Neural progenitor cell (in vitro differentiated cells): ENCODE measurements around the gene PLEKHG5. TPM values are rescaled to one million over a fixed set of nuclear protein-coding genes. Genes with fewer than 3 reads are reported as not detected.
A peak's percentile ranks its signal among the peaks of the same experiment; 100 is the strongest.

Experiments
- DNase-seq: peaks from one replicate; pipeline ENCODE4 v3.0.0-alpha.2; 2016; ENCODE audit warnings: low spot score
- H2AFZ ChIP-seq: fragments of 200-600 bp; sonication (generic); replicated peaks from 2 replicates; pipeline ENCODE4 v1.6.1; 2016; ENCODE audit warnings: antibody characterized with exemption
- H3F3A ChIP-seq: fragments of 200-600 bp; sonication (generic); 2 replicates; pipeline ENCODE4 v1.6.1; 2016; ENCODE audit warnings: antibody characterized with exemption, low read depth
- H3K27ac ChIP-seq: fragments of 200-600 bp; sonication (generic); 2 replicates; pipeline ENCODE4 v1.5.1; 2016; ENCODE audit warnings: mild to moderate bottlenecking
- H3K27me3 ChIP-seq: fragments of 200-600 bp; sonication (generic); 2 replicates; pipeline ENCODE4 v1.6.1; 2016; ENCODE audit warnings: mild to moderate bottlenecking, moderate library complexity
- H3K36me3 ChIP-seq: fragments of 200-600 bp; sonication (generic); 2 replicates; pipeline ENCODE4 v1.5.1; 2016
- H3K4me1 ChIP-seq: fragments of 200-600 bp; sonication (generic); 2 replicates; pipeline ENCODE4 v1.6.1; 2016; ENCODE audit warnings: mixed run types
- H3K4me2 ChIP-seq: fragments of 200-600 bp; sonication (generic); 2 replicates; pipeline ENCODE4 v1.6.1; 2016
- H3K4me3 ChIP-seq: fragments of 200-600 bp; sonication (generic); 2 replicates; pipeline ENCODE4 v1.5.1; 2016
- H3K79me2 ChIP-seq: fragments of 200-600 bp; sonication (generic); 2 replicates; pipeline ENCODE4 v1.6.1; 2016; ENCODE audit warnings: low read depth
- H3K9ac ChIP-seq: fragments of 200-600 bp; sonication (generic); 2 replicates; pipeline ENCODE4 v1.6.1; 2016
- H3K9me3 ChIP-seq: fragments of 200-600 bp; sonication (generic); 2 replicates; pipeline ENCODE4 v1.5.1; 2016; ENCODE audit warnings: low read depth
- H4K20me1 ChIP-seq: fragments of 200-600 bp; sonication (generic); 2 replicates; pipeline ENCODE4 v1.6.1; 2016; ENCODE audit warnings: low read depth
- H3K27ac Mint-ChIP-seq: 3 replicates; pipeline ENCODE4 v1.8.0; 2021; ENCODE audit warnings: mixed read lengths
- H3K27me3 Mint-ChIP-seq: 2 replicates; pipeline ENCODE4 v1.8.0; 2022; ENCODE audit warnings: low read depth, mild to moderate bottlenecking, inconsistent platforms, moderate library complexity, mixed read lengths; ENCODE audit not compliant: insufficient read depth
- H3K36me3 Mint-ChIP-seq: 3 replicates; pipeline ENCODE4 v1.8.0; 2021; ENCODE audit warnings: mixed read lengths
- H3K4me1 Mint-ChIP-seq: 3 replicates; pipeline ENCODE4 v1.8.0; 2021; ENCODE audit warnings: mixed read lengths
- H3K4me3 Mint-ChIP-seq: 3 replicates; pipeline ENCODE4 v1.8.0; 2021; ENCODE audit warnings: mild to moderate bottlenecking, moderate library complexity, mixed read lengths
- H3K9me3 Mint-ChIP-seq: 3 replicates; pipeline ENCODE4 v1.8.0; 2020; ENCODE audit warnings: mixed read lengths
- EZH2 ChIP-seq: fragments of 200-600 bp; sonication (generic); IDR thresholded peaks from 2 replicates; pipeline ENCODE4 v1.6.1; 2017; ENCODE audit warnings: antibody characterized with exemption, mild to moderate bottlenecking, moderate library complexity
- EZH2phosphoT487 ChIP-seq: fragments of 200-600 bp; sonication (generic); IDR thresholded peaks from 2 replicates; pipeline ENCODE4 v1.6.1; 2017; ENCODE audit warnings: antibody characterized with exemption
- total RNA-seq: library from RNA; depleted of rRNA; stranded (reverse); fragments of >200 nt; gene quantifications from 2 replicates; pipeline ENCODE4 v1.2.3, GENCODE V29; 2015; ENCODE audit warnings: low replicate concordance
- TF ChIP-seq, protein P1 (sequence below): fragments of 200-600 bp; sonication (generic); IDR thresholded peaks from 2 replicates; pipeline ENCODE4 v1.5.1; 2017; ENCODE audit warnings: antibody characterized with exemption, mild to moderate bottlenecking

PLEKHG5 gene
- total RNA-seq, 1 donor from 2014 or later: 7.4 TPM

DNA sequence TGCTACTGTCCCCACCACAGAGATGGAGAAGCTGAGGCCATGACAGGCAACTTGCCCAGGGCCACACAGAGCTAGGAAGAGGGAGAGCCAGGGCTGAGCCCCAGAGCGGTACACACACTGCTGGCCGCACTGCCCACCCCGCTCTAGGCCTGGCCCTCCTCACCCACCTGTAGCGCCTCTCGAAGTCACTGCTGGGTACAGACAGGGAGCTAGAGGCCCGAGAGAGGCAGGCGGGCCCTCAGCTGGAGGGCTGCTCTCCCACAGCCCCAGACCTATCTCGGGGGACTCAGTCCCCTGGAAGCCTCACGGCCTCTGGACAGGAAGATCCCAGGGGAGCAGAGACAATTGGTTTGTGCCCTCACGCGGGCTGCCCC is 17.3 kb upstream of the PLEKHG5 start:
- Histone ChIP-seq H3K27me3 (no peaks in the 10 kb centered on the region), H3K79me2 (no peaks in the 10 kb centered on the region), H3K9ac (no peak overlapping the region), H3K27ac (no peak overlapping the region), H2AFZ (no peak overlapping the region), H3K4me3 (no peak overlapping the region), H3K4me1 (peaks cover 12% of the 10 kb centered on the region), H3F3A (no peaks in the 10 kb centered on the region), H3K4me2 (no peak overlapping the region), H4K20me1 (no peaks in the 10 kb centered on the region), H3K36me3 (no peaks in the 10 kb centered on the region), H3K9me3 (no peaks in the 10 kb centered on the region)
- H3K27me3 Mint-ChIP-seq: peaks cover 3% of the 10 kb centered on the region
- peaks cover 22% of the 10 kb centered on the region for H3K4me1 Mint-ChIP-seq
- DNase-seq: no peak
- no peaks in the 10 kb centered on the region for H3K9me3 Mint-ChIP-seq
- TF ChIP-seq, protein P1, sequence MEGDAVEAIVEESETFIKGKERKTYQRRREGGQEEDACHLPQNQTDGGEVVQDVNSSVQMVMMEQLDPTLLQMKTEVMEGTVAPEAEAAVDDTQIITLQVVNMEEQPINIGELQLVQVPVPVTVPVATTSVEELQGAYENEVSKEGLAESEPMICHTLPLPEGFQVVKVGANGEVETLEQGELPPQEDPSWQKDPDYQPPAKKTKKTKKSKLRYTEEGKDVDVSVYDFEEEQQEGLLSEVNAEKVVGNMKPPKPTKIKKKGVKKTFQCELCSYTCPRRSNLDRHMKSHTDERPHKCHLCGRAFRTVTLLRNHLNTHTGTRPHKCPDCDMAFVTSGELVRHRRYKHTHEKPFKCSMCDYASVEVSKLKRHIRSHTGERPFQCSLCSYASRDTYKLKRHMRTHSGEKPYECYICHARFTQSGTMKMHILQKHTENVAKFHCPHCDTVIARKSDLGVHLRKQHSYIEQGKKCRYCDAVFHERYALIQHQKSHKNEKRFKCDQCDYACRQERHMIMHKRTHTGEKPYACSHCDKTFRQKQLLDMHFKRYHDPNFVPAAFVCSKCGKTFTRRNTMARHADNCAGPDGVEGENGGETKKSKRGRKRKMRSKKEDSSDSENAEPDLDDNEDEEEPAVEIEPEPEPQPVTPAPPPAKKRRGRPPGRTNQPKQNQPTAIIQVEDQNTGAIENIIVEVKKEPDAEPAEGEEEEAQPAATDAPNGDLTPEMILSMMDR: no peak
- TF ChIP-seq EZH2: no peak
- H3K36me3 Mint-ChIP-seq: no peaks in the 10 kb centered on the region
- H3K27ac Mint-ChIP-seq: peak overlapping the region; percentile 50
- no peak overlapping the region for H3K4me3 Mint-ChIP-seq

DNA sequence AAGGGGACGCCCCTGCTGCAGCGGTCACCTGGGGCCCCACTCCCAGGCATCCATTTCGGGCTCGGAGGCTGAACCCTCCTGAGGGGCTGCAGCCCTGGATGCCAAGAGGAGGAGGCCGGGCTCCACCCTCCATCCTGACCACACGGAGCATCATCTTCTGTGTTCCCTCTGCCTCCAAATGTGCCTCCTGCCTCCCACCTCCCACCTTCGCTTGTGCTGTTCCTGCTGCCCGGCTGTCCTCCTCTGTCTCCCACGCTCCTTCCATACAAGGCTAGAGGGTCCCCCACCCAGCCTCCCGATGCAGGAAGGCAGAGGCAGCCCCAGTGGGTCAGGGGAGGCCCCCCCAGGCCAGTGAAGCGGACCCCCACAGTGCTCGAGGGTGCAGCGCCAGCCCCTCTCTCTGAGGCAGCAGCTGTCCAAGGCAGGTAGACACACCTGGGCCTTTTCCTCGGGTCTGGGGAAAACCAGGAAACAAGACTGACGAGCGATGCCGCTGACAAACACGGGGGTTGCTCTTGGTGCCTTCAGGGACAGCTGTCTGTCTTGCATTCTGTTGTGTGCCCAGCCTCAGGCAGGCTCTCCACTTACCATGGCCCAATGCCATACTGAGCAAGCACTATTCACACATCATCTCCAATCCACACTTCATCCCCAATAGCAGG is 16.8 kb upstream of the PLEKHG5 start:
- Histone ChIP-seq H3K9ac (no peak overlapping the region), H2AFZ (no peak overlapping the region), H3K27me3 (no peaks in the 10 kb centered on the region), H3K36me3 (no peaks in the 10 kb centered on the region), H3K9me3 (no peaks in the 10 kb centered on the region), H3F3A (no peaks in the 10 kb centered on the region), H3K4me3 (no peak overlapping the region), H3K27ac (no peak overlapping the region), H3K4me1 (peaks cover 9% of the 10 kb centered on the region), H3K79me2 (no peaks in the 10 kb centered on the region), H3K4me2 (no peak overlapping the region), H4K20me1 (no peaks in the 10 kb centered on the region)
- Mint-ChIP-seq H3K4me1 (peaks cover 22% of the 10 kb centered on the region), H3K9me3 (no peaks in the 10 kb centered on the region), H3K27ac (peak overlapping the region; percentile 50), H3K4me3 (no peak overlapping the region), H3K27me3 (peaks cover 3% of the 10 kb centered on the region), H3K36me3 (no peaks in the 10 kb centered on the region)
- no peak for DNase-seq
- TF ChIP-seq, protein P1: no peak
- TF ChIP-seq EZH2 (no peak), EZH2phosphoT487 (no peak)

DNA sequence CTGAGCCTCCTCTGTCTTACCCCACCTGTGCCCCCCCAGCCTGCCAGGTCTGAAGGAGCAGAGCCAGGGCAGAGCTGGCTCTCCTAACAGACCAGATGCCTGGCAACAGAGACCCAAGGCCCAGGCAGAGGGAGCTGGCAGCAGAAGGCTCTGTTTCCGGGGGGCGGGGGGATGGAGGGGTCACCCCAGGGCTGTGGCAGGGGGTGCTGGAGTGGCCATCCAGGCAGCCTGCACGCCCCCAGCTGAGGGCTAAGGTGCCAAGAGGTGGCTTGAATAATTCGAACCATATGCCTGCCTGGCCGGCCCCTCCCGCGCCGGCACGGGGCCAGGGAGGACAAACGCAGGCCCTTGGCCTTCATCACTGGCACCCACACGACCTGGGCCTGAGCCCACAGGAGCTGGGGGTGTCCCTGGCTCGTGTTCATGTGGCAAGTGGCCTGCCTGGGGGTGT is 16.0 kb upstream of the PLEKHG5 start:
- no peak overlapping the region for H3K4me2 ChIP-seq
- no peaks in the 10 kb centered on the region for H4K20me1 ChIP-seq
- Mint-ChIP-seq H3K9me3 (no peaks in the 10 kb centered on the region), H3K4me1 (peaks cover 22% of the 10 kb centered on the region), H3K4me3 (no peak overlapping the region), H3K36me3 (no peaks in the 10 kb centered on the region), H3K27ac (no peak overlapping the region), H3K27me3 (peaks cover 3% of the 10 kb centered on the region)
- no peaks in the 10 kb centered on the region for H3K79me2 ChIP-seq
- DNase-seq: no peak
- H3K27ac ChIP-seq: no peak overlapping the region
- H3K9ac ChIP-seq: no peak overlapping the region
- H3F3A ChIP-seq: no peaks in the 10 kb centered on the region
- TF ChIP-seq EZH2 (no peak), EZH2phosphoT487 (no peak)
- TF ChIP-seq, protein P1: no peak
- H3K4me3 ChIP-seq: no peak overlapping the region
- peaks cover 5% of the 10 kb centered on the region for H3K4me1 ChIP-seq
- no peak overlapping the region for H2AFZ ChIP-seq
- H3K9me3 ChIP-seq: no peaks in the 10 kb centered on the region
- no peaks in the 10 kb centered on the region for H3K27me3 ChIP-seq
- no peaks in the 10 kb centered on the region for H3K36me3 ChIP-seq
